Measurements from ENCODE around the gene TMEM120B. TPM values are rescaled to one million over a fixed set of nuclear protein-coding genes. Genes with fewer than 3 reads are reported as not detected.
A peak's percentile ranks its signal among the peaks of the same experiment; 100 is the strongest.

TMEM120B gene
- total RNA-seq, 4 donors from 2014 or later: 1.9 to 19.9 (median 4.5) TPM

GRCh38 chr12:121669521-121669900 is 43.0 kb upstream of the TMEM120B start, which contains the start of gene MORN3:
Gene MORN3, minus strand, starts transcription at chr12:121669654. Its CDS starts 171 bp downstream, at chr12:121669483.
- H3K27me3 ChIP-seq: no peaks in the 10 kb centered on the region
- TF ChIP-seq POLR2AphosphoS5 (IDR thresholded peaks at IDR 0.05) (no peak), EP300 (IDR thresholded peaks at IDR 0.05; ENCODE audit: low read depth) (no peak), POLR2A (IDR thresholded peaks at IDR 0.05) (no peak)
- TF ChIP-seq, protein P1, sequence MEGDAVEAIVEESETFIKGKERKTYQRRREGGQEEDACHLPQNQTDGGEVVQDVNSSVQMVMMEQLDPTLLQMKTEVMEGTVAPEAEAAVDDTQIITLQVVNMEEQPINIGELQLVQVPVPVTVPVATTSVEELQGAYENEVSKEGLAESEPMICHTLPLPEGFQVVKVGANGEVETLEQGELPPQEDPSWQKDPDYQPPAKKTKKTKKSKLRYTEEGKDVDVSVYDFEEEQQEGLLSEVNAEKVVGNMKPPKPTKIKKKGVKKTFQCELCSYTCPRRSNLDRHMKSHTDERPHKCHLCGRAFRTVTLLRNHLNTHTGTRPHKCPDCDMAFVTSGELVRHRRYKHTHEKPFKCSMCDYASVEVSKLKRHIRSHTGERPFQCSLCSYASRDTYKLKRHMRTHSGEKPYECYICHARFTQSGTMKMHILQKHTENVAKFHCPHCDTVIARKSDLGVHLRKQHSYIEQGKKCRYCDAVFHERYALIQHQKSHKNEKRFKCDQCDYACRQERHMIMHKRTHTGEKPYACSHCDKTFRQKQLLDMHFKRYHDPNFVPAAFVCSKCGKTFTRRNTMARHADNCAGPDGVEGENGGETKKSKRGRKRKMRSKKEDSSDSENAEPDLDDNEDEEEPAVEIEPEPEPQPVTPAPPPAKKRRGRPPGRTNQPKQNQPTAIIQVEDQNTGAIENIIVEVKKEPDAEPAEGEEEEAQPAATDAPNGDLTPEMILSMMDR (IDR thresholded peaks at IDR 0.05): no peak
- H3K27ac ChIP-seq: no peak within 1 kb of the TSS
- H3K4me3 ChIP-seq: no peak within 1 kb of the TSS
- in situ Hi-C loops (cut with MboI; ENCODE audit: low pct_ligation_motif_present in 1 of 4, low pct_unique_long_range_greater_than_20kb in 1 of 4, low sequenced_read_pairs in 3 of 4): no loop called here
- H3K36me3 ChIP-seq: no peaks in the 10 kb centered on the region
- peaks cover 8 to 19% (median 14%) of the 10 kb centered on the region in 4 donors for H3K4me1 ChIP-seq
- no peak for DNase-seq
- H3K9me3 ChIP-seq: no peaks in the 10 kb centered on the region
- 93 to 97% methylated on average over 1 to 5 of the region's 5 CpGs for WGBS, 2 donors (ENCODE audit: low coverage in 1 of 2)
- intact Hi-C loops (cut with DNase I; ENCODE audit: low total_unique reads): no loop called here

- H3K4me3 ChIP-seq: peak overlapping the region in 3 of 4 donors; percentile 29 to 50 (median 32)
- no peaks in the 10 kb centered on the region for H3K36me3 ChIP-seq
- TF ChIP-seq POLR2AphosphoS5 (IDR thresholded peaks at IDR 0.05): no peak
- no peak for TF ChIP-seq EP300 (IDR thresholded peaks at IDR 0.05; ENCODE audit: low read depth)
- TF ChIP-seq, protein P1 (IDR thresholded peaks at IDR 0.05): no peak
- TF ChIP-seq POLR2A (IDR thresholded peaks at IDR 0.05): no peak
- intact Hi-C loops (cut with DNase I; ENCODE audit: low total_unique reads): no loop called here
- no peaks in the 10 kb centered on the region for H3K27me3 ChIP-seq
- DNase-seq: peak; percentile 51
- in situ Hi-C loops (cut with MboI; ENCODE audit: low pct_ligation_motif_present in 1 of 4, low pct_unique_long_range_greater_than_20kb in 1 of 4, low sequenced_read_pairs in 3 of 4): loop anchor here in 2 of 4 donors (10.0 kb wide), 2 partner anchors 118 to 178 kb away; no protein-coding TSS in a partner anchor
- peak overlapping the region; percentile 51 to 70 (median 61) for H3K27ac ChIP-seq
- H3K4me1 ChIP-seq: peaks cover 8 to 19% (median 14%) of the 10 kb centered on the region in 4 donors
- H3K9me3 ChIP-seq: no peaks in the 10 kb centered on the region
- 34 to 35% methylated on average over 2 to 12 of the region's 12 CpGs for WGBS, 2 donors (ENCODE audit: low coverage in 1 of 2)
These were observed 39.5 kb upstream of the TMEM120B start for GRCh38 chr12:121673013-121673511.

GRCh38 chr12:121676190-121676589 is 36.4 kb upstream of the TMEM120B start:
- no peak for TF ChIP-seq POLR2AphosphoS5 (IDR thresholded peaks at IDR 0.05)
- Histone ChIP-seq H3K4me1 (peaks cover 8 to 19% (median 14%) of the 10 kb centered on the region in 4 donors), H3K9me3 (no peaks in the 10 kb centered on the region), H3K27me3 (no peaks in the 10 kb centered on the region), H3K36me3 (no peaks in the 10 kb centered on the region), H3K27ac (no peak overlapping the region), H3K4me3 (no peak overlapping the region)
- WGBS, 2 donors (ENCODE audit: low coverage in 1 of 2): 96 to 100% methylated on average over 1 to 5 of the region's 5 CpGs
- intact Hi-C loops (cut with DNase I; ENCODE audit: low total_unique reads): loop anchor here (5.0 kb wide), 1 partner anchor 179 kb away; no protein-coding TSS in a partner anchor
- in situ Hi-C loops (cut with MboI; ENCODE audit: low pct_ligation_motif_present in 1 of 4, low pct_unique_long_range_greater_than_20kb in 1 of 4, low sequenced_read_pairs in 3 of 4): loop anchor here in 3 of 4 donors (5.0 to 10.0 kb wide), 3 partner anchors 121 to 181 kb away; no protein-coding TSS in a partner anchor
- DNase-seq: no peak

- in situ Hi-C loops (cut with MboI; ENCODE audit: low pct_ligation_motif_present in 1 of 4, low pct_unique_long_range_greater_than_20kb in 1 of 4, low sequenced_read_pairs in 3 of 4): loop anchor here in 3 of 4 donors (5.0 to 10.0 kb wide), 3 partner anchors 124 to 184 kb away; no protein-coding TSS in a partner anchor
- H3K27ac ChIP-seq: no peak overlapping the region
- H3K4me1 ChIP-seq: peaks cover 0 to 9% (median under 1%) of the 10 kb centered on the region in 4 donors
- H3K36me3 ChIP-seq: no peaks in the 10 kb centered on the region
- no peak for DNase-seq
- H3K4me3 ChIP-seq: no peak overlapping the region
- H3K9me3 ChIP-seq: no peaks in the 10 kb centered on the region
- H3K27me3 ChIP-seq: no peaks in the 10 kb centered on the region
- TF ChIP-seq EP300 (IDR thresholded peaks at IDR 0.05; ENCODE audit: low read depth): no peak
- TF ChIP-seq, protein P1 (IDR thresholded peaks at IDR 0.05): no peak
- no peak for TF ChIP-seq POLR2A (IDR thresholded peaks at IDR 0.05)
- no peak for TF ChIP-seq POLR2AphosphoS5 (IDR thresholded peaks at IDR 0.05)
- WGBS, 2 donors (ENCODE audit: low coverage in 1 of 2): 57 to 80% methylated on average over 1 to 3 of the region's 3 CpGs
- intact Hi-C loops (cut with DNase I; ENCODE audit: low total_unique reads): loop anchor here (5.0 kb wide), 1 partner anchor 181 kb away; no protein-coding TSS in a partner anchor
These were observed 34.2 kb upstream of the TMEM120B start for GRCh38 chr12:121678305-121678704.

Measured in transverse colon (tissue), 4 donors.